HEK293 (cell line): Measurements from ENCODE around the gene ARHGAP15.
A peak's percentile ranks its signal among the peaks of the same experiment; 100 is the strongest.

ENCODE experiments used
- CTCF ChIA-PET: fragments of 350-600 bp; formaldehyde crosslinking; extraction: SDS; loops from one replicate; lab custom pipeline; 2021; ENCODE audit warnings: antibody characterized with exemption; lab: Yijun Ruan, JAX
- POLR2A ChIA-PET: fragments of 300-600 bp; formaldehyde crosslinking; extraction: SDS; loops from one replicate; lab custom pipeline; 2020; ENCODE audit warnings: antibody characterized with exemption, inconsistent platforms; lab: Yijun Ruan, JAX
- H3K27ac ChIP-seq: fragments of 200-500 bp; sonication (Bioruptor generic); 2 replicates; pipeline ENCODE4 v1.5.1; 2014; ENCODE audit warnings: low read depth, low read length, control low read depth, inconsistent platforms; ENCODE audit errors: extremely low read depth
- H3K36me3 ChIP-seq, 2 experiments: fragments of 200-500 bp in 1 of 2; sonication (Bioruptor generic) in 1 of 2; 1 replicate in 1 of 2; 2 replicates in 1 of 2; pipeline ENCODE4 v1.5.1; 2014 to 2017; ENCODE audit warnings: inconsistent platforms in 2 of 2, low read length in 2 of 2; ENCODE audit not compliant: control insufficient read depth in 2 of 2, insufficient read depth in 1 of 2
- H3K4me1 ChIP-seq: fragments of 200-500 bp; sonication (Bioruptor generic); 2 replicates; pipeline ENCODE4 v1.5.1; 2014; ENCODE audit warnings: mild to moderate bottlenecking, low read length, inconsistent platforms; ENCODE audit not compliant: control insufficient read depth, insufficient read depth
- H3K4me3 ChIP-seq: 2 replicates; pipeline ENCODE4 v1.5.1; 2011; ENCODE audit warnings: low read depth, mild to moderate bottlenecking, control low read depth, low read length, moderate library complexity
- H3K9me3 ChIP-seq: fragments of 200-500 bp; sonication (Bioruptor generic); 2 replicates; pipeline ENCODE4 v1.5.1; 2014; ENCODE audit warnings: low read depth, low read length, inconsistent platforms; ENCODE audit not compliant: control insufficient read depth, insufficient read depth
- OSR2 ChIP-seq: fragments of 450-650 bp; formaldehyde crosslinking; IDR thresholded peaks from 2 replicates; pipeline ENCODE4 v1.5.1; 2016; ENCODE audit warnings: missing biosample characterization, missing genetic modification characterization
- PRDM1 ChIP-seq: fragments of 450-650 bp; formaldehyde crosslinking; IDR thresholded peaks from 2 replicates; pipeline ENCODE4; 2016; ENCODE audit warnings: missing biosample characterization, missing genetic modification characterization
- SP7 ChIP-seq: fragments of 450-650 bp; formaldehyde crosslinking; IDR thresholded peaks from 2 replicates; pipeline ENCODE4 v1.5.1; 2016; ENCODE audit warnings: missing biosample characterization, missing genetic modification characterization
- YY1 ChIP-seq: fragments of 450-650 bp; formaldehyde crosslinking; IDR thresholded peaks from 2 replicates; pipeline ENCODE4 v1.5.1; 2018; ENCODE audit warnings: missing biosample characterization, missing genetic modification characterization
- ZNF184 ChIP-seq: fragments of 450-650 bp; IDR thresholded peaks from 2 replicates; pipeline ENCODE4 v1.5.1; 2018; ENCODE audit warnings: missing biosample characterization, mild to moderate bottlenecking, missing genetic modification characterization
- ZNF2 ChIP-seq: fragments of 450-650 bp; formaldehyde crosslinking; IDR thresholded peaks from 2 replicates; pipeline ENCODE4 v1.5.1; 2016; ENCODE audit warnings: missing biosample characterization, missing genetic modification characterization
- ZNF366 ChIP-seq: fragments of 450-650 bp; formaldehyde crosslinking; conservative IDR thresholded peaks from 2 replicates; pipeline ENCODE4 v1.5.1; 2016; ENCODE audit warnings: missing biosample characterization, missing genetic modification characterization
- ZNF654 ChIP-seq: fragments of 450-650 bp; formaldehyde crosslinking; IDR thresholded peaks from 2 replicates; pipeline ENCODE4 v1.5.1; 2016; ENCODE audit warnings: low read depth, missing biosample characterization, missing genetic modification characterization
- TF ChIP-seq, protein P1 (sequence below): fragments of 450-650 bp; formaldehyde crosslinking; IDR thresholded peaks from 2 replicates; pipeline ENCODE4 v1.5.1; 2017; ENCODE audit warnings: missing biosample characterization, missing genetic modification characterization
- TF ChIP-seq, protein P2 (sequence below): fragments of 450-650 bp; formaldehyde crosslinking; conservative IDR thresholded peaks from 2 replicates; pipeline ENCODE4 v1.5.1; 2016; ENCODE audit warnings: low read depth, missing biosample characterization, missing genetic modification characterization
- TF ChIP-seq, protein P3 (sequence below): fragments of 450-650 bp; formaldehyde crosslinking; IDR thresholded peaks from 2 replicates; pipeline ENCODE4 v1.5.1; 2016; ENCODE audit warnings: missing biosample characterization, missing genetic modification characterization

The ARHGAP15 gene

DNA sequence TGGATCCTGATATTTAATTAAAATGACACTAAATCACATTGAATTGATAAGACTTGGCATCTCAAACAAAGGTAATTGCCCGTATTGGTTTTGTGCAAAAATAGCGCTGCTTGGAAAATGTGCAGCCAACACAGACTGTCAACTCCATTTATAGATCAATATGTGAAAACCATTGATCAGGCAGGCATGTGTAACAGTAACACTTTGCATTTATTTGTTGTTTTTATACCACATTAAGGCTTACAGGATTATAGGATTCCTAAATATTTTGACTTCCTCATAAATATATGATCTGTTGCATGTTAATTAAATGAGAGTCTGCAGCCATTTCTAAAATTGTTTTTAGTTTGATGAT is 30.2 kb downstream of the ARHGAP15 start:
- CTCF ChIA-PET = interaction anchor here (0.9 to 4.1 kb wide), 2 partner anchors 63 to 125 kb away, joined by 3 to 26 read pairs; no protein-coding TSS in a partner anchor
- Histone ChIP-seq H3K27ac (no peak overlapping the region), H3K4me1 (peaks cover 17% of the 10 kb centered on the region), H3K36me3 (no peaks in the 10 kb centered on the region), H3K4me3 (no peak overlapping the region), H3K9me3 (no peaks in the 10 kb centered on the region)
- TF ChIP-seq, protein P1, sequence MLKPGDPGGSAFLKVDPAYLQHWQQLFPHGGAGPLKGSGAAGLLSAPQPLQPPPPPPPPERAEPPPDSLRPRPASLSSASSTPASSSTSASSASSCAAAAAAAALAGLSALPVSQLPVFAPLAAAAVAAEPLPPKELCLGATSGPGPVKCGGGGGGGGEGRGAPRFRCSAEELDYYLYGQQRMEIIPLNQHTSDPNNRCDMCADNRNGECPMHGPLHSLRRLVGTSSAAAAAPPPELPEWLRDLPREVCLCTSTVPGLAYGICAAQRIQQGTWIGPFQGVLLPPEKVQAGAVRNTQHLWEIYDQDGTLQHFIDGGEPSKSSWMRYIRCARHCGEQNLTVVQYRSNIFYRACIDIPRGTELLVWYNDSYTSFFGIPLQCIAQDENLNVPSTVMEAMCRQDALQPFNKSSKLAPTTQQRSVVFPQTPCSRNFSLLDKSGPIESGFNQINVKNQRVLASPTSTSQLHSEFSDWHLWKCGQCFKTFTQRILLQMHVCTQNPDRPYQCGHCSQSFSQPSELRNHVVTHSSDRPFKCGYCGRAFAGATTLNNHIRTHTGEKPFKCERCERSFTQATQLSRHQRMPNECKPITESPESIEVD (tag by site-specific recombination) = 0 out of 2 replicates have a peak, but pooled peaks have one; percentile 4
- TF ChIP-seq, protein P2, sequence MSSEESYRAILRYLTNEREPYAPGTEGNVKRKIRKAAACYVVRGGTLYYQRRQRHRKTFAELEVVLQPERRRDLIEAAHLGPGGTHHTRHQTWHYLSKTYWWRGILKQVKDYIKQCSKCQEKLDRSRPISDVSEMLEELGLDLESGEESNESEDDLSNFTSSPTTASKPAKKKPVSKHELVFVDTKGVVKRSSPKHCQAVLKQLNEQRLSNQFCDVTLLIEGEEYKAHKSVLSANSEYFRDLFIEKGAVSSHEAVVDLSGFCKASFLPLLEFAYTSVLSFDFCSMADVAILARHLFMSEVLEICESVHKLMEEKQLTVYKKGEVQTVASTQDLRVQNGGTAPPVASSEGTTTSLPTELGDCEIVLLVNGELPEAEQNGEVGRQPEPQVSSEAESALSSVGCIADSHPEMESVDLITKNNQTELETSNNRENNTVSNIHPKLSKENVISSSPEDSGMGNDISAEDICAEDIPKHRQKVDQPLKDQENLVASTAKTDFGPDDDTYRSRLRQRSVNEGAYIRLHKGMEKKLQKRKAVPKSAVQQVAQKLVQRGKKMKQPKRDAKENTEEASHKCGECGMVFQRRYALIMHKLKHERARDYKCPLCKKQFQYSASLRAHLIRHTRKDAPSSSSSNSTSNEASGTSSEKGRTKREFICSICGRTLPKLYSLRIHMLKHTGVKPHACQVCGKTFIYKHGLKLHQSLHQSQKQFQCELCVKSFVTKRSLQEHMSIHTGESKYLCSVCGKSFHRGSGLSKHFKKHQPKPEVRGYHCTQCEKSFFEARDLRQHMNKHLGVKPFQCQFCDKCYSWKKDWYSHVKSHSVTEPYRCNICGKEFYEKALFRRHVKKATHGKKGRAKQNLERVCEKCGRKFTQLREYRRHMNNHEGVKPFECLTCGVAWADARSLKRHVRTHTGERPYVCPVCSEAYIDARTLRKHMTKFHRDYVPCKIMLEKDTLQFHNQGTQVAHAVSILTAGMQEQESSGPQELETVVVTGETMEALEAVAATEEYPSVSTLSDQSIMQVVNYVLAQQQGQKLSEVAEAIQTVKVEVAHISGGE (tag by site-specific recombination) = no peak
- POLR2A ChIA-PET = no interaction called here

DNA sequence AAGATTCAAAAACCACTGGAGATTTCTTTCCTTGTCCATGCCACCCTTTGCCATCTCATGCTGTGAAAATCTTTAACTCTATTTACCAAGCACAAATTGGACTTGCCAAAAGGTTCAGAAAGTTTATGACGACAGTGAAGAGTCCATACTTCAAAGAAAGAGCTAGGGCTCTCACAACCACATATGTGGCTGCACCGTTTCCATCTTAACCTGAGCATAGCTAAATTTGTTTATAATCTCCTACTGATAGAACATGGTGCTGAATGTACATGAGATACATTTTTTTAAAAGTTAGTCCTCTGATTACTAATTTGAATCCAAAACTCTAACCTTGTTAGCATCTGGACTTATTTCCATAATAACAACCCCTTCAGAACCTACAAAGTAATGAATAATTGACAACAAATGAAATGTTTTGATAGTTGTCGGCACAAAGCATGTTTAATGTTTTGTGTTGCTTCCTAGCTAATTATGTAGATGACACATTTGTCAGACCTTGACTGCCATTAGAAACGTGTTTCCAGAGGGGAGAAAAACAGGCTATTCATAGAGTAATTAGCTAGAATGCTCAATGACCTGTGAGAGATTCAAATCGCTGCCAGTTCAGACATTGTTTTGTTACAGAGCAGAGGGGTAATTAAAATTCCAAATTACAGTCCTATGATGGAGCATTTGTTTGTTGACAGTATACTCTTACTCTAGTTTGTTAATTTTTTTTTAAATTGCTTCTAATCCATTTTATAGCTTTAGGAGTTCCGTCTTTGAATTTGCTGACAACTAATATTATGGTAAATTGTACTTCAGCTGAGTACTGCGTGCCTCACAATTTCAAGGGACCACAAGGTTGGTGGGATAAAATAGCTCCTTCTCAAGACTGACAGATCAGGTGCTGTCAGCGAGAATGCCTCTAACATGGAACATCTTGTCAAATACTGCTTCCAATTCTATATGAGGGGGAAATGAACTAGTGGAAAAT is 31.8 kb downstream of the ARHGAP15 start:
- H3K4me3 ChIP-seq = no peak overlapping the region
- TF ChIP-seq ZNF366 (tag by site-specific recombination) (peak; percentile 56), YY1 (tag by site-specific recombination) (no peak), SP7 (peak; percentile 50; the same call in 1 of the 2 replicates), ZNF184 (tag by site-specific recombination) (no peak), OSR2 (tag by site-specific recombination) (peak; percentile 21; the same call in 1 of the 2 replicates)
- TF ChIP-seq, protein P1 (tag by site-specific recombination) = peak; percentile 46; the same call in 1 of the 2 replicates
- no peaks in the 10 kb centered on the region for H3K9me3 ChIP-seq
- H3K27ac ChIP-seq = no peak overlapping the region
- peaks cover 17% of the 10 kb centered on the region for H3K4me1 ChIP-seq
- ChIA-PET POLR2A (interaction anchor here (0.7 kb wide), 1 partner anchor 18 kb away, joined by 3 read pairs; no protein-coding TSS in a partner anchor), CTCF (interaction anchor here (0.6 to 4.2 kb wide), 12 partner anchors 10 to 1240 kb away, joined by 3 to 68 read pairs (median 4); no protein-coding TSS in a partner anchor)
- H3K36me3 ChIP-seq = no peaks in the 10 kb centered on the region

DNA sequence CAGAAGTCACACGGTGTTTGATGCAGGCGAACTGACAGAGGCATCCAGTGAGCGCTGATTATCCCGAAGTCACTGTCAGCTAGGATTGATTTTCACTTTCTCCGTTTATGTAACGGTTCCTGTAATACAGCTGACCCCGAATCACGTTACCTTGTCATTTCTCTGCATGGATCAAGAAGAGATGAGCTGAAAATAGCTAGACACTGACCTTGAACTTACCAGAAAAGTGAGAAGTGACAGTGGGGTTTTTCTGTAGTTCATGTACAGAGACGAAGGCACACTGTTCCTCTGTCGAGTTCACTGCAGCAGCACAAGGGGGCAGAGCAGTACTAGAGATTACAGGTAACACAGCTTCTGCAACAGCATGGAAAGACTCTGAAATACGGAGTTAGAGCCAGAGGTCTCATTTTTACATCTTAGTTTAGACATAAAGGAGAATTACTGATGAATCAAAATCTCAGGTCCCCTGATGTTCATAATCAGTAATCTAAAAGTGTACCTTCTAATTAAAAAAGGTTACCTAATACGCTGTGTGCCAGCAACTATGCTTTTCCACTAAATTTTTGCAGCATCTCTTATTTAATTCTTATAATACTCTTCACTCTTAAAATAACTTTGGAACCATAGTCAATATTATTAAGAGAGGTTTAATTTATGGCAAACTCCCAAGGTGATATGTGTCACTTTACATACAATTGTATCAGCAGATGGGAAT is 33.1 kb downstream of the ARHGAP15 start:
- CTCF ChIA-PET = interaction anchor here (0.6 to 4.2 kb wide), 19 partner anchors 9 to 642 kb away, joined by 3 to 68 read pairs (median 4); no protein-coding TSS in a partner anchor
- no peak overlapping the region for H3K4me3 ChIP-seq
- H3K9me3 ChIP-seq = no peaks in the 10 kb centered on the region
- POLR2A ChIA-PET = no interaction called here
- peaks cover 17% of the 10 kb centered on the region for H3K4me1 ChIP-seq
- no peak overlapping the region for H3K27ac ChIP-seq
- H3K36me3 ChIP-seq = no peaks in the 10 kb centered on the region
- TF ChIP-seq ZNF2 (tag by site-specific recombination) (peak; percentile 65; the same call in 1 of the 2 replicates), PRDM1 (0 out of 2 replicates have a peak, but pooled peaks have one; percentile 7), ZNF184 (tag by site-specific recombination) (no peak), ZNF654 (tag by site-specific recombination) (peak; percentile 74)
- TF ChIP-seq, protein P3, sequence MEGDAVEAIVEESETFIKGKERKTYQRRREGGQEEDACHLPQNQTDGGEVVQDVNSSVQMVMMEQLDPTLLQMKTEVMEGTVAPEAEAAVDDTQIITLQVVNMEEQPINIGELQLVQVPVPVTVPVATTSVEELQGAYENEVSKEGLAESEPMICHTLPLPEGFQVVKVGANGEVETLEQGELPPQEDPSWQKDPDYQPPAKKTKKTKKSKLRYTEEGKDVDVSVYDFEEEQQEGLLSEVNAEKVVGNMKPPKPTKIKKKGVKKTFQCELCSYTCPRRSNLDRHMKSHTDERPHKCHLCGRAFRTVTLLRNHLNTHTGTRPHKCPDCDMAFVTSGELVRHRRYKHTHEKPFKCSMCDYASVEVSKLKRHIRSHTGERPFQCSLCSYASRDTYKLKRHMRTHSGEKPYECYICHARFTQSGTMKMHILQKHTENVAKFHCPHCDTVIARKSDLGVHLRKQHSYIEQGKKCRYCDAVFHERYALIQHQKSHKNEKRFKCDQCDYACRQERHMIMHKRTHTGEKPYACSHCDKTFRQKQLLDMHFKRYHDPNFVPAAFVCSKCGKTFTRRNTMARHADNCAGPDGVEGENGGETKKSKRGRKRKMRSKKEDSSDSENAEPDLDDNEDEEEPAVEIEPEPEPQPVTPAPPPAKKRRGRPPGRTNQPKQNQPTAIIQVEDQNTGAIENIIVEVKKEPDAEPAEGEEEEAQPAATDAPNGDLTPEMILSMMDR (tag by site-specific recombination) = peak; percentile 74
- TF ChIP-seq, all 188 proteins: peak for 4
